Spleen (tissue), 7 donors: ENCODE data around the gene GYS1.

Experiments
- POLR2A ChIP-seq, 3 donors: fragments of 450-650 bp; IDR thresholded peaks; one replicate each; pipeline ENCODE4 v1.5.1; 2017; ENCODE audit warnings: antibody characterized with exemption in 3 of 3, mild to moderate bottlenecking in 1 of 3
- TF ChIP-seq, protein P1 (sequence below), 11 experiments: fragments of 200-600 bp in 7 of 11; fragments of 450-650 bp in 4 of 11; sonication (generic) in 4 of 11; IDR thresholded peaks in 8 of 11; conservative IDR thresholded peaks in 3 of 11; 1 replicate in 7 of 11; 2 replicates in 4 of 11; pipeline versions ENCODE4 v1.4.0 to v1.8.0; 2016 to 2021; ENCODE audit warnings: antibody characterized with exemption in 11 of 11, inconsistent platforms in 4 of 11, mild to moderate bottlenecking in 1 of 11
- donor health status: DM: no; HTN: no; CAD: no; lungs with moderate emphysema.
- donor health status: DM: no; HTN: no; CAD: no.
- donor health status: DM: no; HTN: no; CAD: no.

DNA sequence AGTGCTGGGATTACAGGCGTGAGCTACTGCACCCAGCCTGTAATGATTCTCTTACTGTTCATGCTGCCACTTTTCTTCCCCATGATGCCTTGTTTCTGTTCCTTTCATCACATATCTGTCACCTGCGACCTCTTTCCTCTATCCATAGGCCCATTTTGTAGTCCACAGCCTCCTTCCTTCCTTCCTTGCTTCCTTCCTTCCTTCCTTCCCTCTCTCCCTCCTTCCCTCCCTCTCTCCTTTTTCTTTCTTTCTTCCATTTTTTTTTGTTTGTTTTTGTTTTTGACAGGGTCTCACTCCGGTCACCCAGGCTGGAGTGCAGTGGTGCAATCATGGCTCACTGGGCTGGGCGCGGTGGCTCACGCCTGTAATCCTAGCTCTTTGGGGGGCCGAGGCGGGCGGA, 4.2 kb downstream of the GYS1 start:
- TF ChIP-seq, protein P1, sequence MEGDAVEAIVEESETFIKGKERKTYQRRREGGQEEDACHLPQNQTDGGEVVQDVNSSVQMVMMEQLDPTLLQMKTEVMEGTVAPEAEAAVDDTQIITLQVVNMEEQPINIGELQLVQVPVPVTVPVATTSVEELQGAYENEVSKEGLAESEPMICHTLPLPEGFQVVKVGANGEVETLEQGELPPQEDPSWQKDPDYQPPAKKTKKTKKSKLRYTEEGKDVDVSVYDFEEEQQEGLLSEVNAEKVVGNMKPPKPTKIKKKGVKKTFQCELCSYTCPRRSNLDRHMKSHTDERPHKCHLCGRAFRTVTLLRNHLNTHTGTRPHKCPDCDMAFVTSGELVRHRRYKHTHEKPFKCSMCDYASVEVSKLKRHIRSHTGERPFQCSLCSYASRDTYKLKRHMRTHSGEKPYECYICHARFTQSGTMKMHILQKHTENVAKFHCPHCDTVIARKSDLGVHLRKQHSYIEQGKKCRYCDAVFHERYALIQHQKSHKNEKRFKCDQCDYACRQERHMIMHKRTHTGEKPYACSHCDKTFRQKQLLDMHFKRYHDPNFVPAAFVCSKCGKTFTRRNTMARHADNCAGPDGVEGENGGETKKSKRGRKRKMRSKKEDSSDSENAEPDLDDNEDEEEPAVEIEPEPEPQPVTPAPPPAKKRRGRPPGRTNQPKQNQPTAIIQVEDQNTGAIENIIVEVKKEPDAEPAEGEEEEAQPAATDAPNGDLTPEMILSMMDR (IDR thresholded peaks at IDR 0.05 in 8 of 11, conservative IDR thresholded peaks at IDR 0.05 in 3 of 11): no peak
- no peak for TF ChIP-seq POLR2A (IDR thresholded peaks at IDR 0.05)
